Bone marrow (tissue), 2 donors: ENCODE results near the gene TIMM22.

Source experiments
- DNase-seq, 2 donors: peaks; one replicate each; lab custom pipeline; 2025; lab: John Stamatoyannopoulos, UW

Gene TIMM22

GRCh38 chr17:1022278-1023024 lies 25.5 kb downstream of the TIMM22 start:
- no peak for DNase-seq

GRCh38 chr17:1024076-1024475 lies 27.1 kb downstream of the TIMM22 start:
- no peak for DNase-seq

GRCh38 chr17:1025733-1026598 lies 29.0 kb downstream of the TIMM22 start:
- DNase-seq: no peak

GRCh38 chr17:1026599-1026975 lies 29.7 kb downstream of the TIMM22 start:
- no peak for DNase-seq

GRCh38 chr17:1027044-1027443 lies 30.1 kb downstream of the TIMM22 start:
- DNase-seq: no peak

- DNase-seq: no peak
Measured at GRCh38 chr17:1029196-1029921, 32.4 kb downstream of the TIMM22 start.

GRCh38 chr17:1029922-1030644 lies 33.2 kb downstream of the TIMM22 start:
- DNase-seq: no peak

GRCh38 chr17:1030684-1031532 lies 34.0 kb downstream of the TIMM22 start:
- no peak for DNase-seq

- DNase-seq: no peak
Measured at GRCh38 chr17:1031711-1032110, 34.8 kb downstream of the TIMM22 start.

GRCh38 chr17:1032391-1032790 lies 35.5 kb downstream of the TIMM22 start:
- no peak for DNase-seq

- DNase-seq: no peak
Measured at GRCh38 chr17:1033503-1033902, 36.6 kb downstream of the TIMM22 start.

GRCh38 chr17:1034652-1035210 lies 37.8 kb downstream of the TIMM22 start:
- DNase-seq: no peak

GRCh38 chr17:1035546-1036170 lies 38.7 kb downstream of the TIMM22 start:
- DNase-seq: no peak

- DNase-seq: no peak
Measured at GRCh38 chr17:1036171-1036844, 39.4 kb downstream of the TIMM22 start.

GRCh38 chr17:1036845-1037237 lies 39.9 kb downstream of the TIMM22 start:
- DNase-seq: no peak

GRCh38 chr17:1037238-1037879 lies 40.4 kb downstream of the TIMM22 start:
- DNase-seq: no peak

GRCh38 chr17:1038459-1039122 lies 41.7 kb downstream of the TIMM22 start:
- DNase-seq: no peak

GRCh38 chr17:1039123-1039507 lies 42.2 kb downstream of the TIMM22 start:
- DNase-seq: no peak
